SK-MEL-5 (cell line): Measurements from ENCODE around the gene SLC5A11. TPM values are rescaled to one million over a fixed set of nuclear protein-coding genes. Genes with fewer than 3 reads are reported as not detected.
"Not testable (repeated sequence)": the region's sequence is repeated elsewhere in the genome, so short reads cannot be mapped to it uniquely, and the experiment has no call there.

Experiments
- DNase-seq: peaks from one replicate; pipeline ENCODE4 v3.0.0-alpha.2; 2016; ENCODE audit warnings: low read depth, low spot score
- in situ Hi-C: cut with HindIII; loops from 2 replicates; pipeline ENCODE4 v1.10.0; 2016; ENCODE audit warnings: low sequenced_read_pairs, high pct_unique_total_duplicates, low pct_unique_long_range_greater_than_20kb
- polyA plus RNA-seq, 2 experiments: library from polyadenylated mRNA; depleted of rRNA; stranded (reverse); fragments of >200 nt; gene quantifications; 2 replicates each; pipeline ENCODE4 v1.2.3, GENCODE V29; 2015
- total RNA-seq: library from RNA; depleted of rRNA; stranded (reverse); fragments of >200 nt; shearing (Covaris generic); gene quantifications from 2 replicates; pipeline ENCODE4 v1.2.3, GENCODE V29; 2014; rRNA removed

Gene SLC5A11
- 0.05 TPM in 1 of 2 replicates, not detected in the other for total RNA-seq
- polyA plus RNA-seq (2015; cell fraction: cytosol; rRNA removed) = not detected in 2 replicates
- polyA plus RNA-seq (2015; cell fraction: nucleus; rRNA removed) = 0.19 and 0.43 TPM in 2 replicates

DNA sequence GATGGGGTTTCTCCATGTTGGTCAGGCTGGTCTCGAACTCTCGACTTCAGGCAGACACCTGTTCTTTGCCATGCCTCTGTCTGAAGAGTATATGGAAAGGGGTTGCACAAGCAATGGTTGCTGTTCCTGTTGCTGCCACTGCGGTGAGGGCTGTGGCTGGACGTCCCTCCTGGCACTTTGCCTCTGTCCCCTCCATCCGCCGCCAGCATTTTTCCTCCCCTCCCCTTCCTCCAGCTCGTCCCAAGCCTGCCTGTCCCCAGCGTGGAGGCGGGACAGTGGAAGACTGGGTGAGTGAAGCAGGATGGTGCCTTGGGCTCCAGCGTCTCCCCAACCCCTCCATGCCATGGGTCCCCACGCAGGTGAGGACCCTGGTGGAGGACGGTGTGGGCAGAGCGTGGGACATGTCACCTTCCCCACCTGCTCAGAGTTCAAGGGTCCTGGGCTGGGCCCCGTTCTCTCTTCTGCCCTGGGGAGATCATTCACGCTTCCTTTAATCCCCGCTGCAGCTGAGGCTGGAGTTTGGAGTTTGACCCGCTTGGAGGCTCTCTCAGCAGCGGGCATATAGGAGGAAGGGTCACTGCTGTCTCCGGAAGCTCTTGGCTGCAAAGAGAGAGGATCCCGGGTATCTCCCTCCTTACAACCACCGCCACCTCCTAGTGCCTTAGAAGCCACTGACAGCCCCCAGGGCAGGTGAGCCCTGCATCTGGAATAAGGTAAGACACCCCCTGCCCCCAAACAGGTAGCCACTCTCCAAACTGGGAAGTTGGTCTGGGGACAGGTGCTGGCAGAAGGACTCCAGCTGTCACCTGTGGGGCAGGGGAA, at the start of gene SLC5A11:
SLC5A11 (plus strand) TSS at position 238 of the 822 bp plus-strand sequence. CDS start 12,681 bp downstream, outside the sequence.
- in situ Hi-C loops = no loop called here
- no peak for DNase-seq

- in situ Hi-C loops = no loop called here
Measured at GRCh38 chr16:24800586-24800985, 45.2 kb upstream of the SLC5A11 start.

GRCh38 chr16:24801761-24802302, 43.9 kb upstream of the SLC5A11 start:
- in situ Hi-C loops = no loop called here
- no peak for DNase-seq

More at GRCh38 chr16:24800586-24800985, 45.2 kb upstream of the SLC5A11 start:
- DNase-seq = peak; percentile 69

DNA sequence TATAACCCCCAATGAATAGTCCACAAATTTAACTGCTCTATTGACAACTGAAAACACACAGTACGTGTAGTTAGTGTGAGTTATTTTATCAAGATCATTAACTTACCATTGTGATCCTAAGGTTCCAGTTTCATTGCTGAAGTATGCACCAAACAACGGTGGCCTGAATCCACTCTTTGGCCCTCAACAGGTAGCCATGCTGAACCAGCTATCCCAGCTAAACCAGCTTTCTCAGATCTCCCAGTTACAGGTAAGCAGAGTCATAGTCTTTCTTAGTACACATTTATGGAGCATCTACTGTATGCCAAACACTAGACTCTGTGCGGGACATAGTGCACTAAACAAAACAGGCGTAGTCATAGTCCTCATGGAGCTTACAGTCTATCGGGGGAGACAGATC, 40.3 kb upstream of the SLC5A11 start:
- in situ Hi-C loops = no loop called here
- DNase-seq = no peak

- in situ Hi-C loops = no loop called here
- no peak for DNase-seq
Measured at GRCh38 chr16:24807301-24807700, 38.5 kb upstream of the SLC5A11 start.

DNA sequence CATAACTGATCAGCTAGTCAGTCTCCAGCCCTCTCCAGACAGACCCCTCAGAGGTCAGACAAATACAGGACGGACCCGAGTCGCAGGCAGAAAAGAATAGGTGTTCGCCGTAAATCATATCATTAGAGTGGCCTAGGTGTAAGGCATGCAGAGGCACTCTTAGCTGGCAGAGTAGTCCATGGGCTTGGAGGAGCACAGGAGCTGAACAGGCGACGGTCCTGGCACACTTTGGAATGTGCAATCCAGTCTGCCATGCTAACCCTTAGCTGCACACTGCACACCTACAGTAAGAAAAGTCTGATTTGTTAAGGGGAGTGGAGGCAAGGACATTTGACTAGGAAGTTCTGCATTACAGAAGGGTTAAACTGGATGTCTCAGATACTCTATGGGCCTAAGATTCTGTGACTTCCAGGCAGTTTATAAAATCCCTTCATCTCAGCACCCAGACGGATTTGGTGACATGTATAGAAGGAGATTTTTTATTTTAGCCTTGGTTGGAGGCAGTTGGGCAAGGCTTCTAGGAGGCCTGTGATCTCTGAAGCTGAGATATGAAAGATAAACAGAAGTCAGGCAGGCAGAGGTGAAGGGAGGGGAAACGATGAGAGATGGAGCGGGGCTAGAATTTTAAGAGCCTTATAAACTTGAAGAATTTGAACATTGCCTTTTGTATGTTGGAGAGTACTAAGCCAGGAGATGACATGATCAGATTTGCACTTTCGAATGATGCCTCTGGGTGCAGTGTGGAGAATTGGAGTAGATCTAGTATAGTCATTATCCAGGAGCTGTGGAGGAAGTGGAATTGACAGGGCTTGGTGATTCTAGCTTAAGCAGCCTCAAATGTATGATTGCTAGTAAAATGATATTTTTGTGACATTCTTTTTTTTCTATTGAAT, 34.6 kb upstream of the SLC5A11 start:
- DNase-seq = no peak
- in situ Hi-C loops = no loop called here

GRCh38 chr16:24812813-24813212, 33.0 kb upstream of the SLC5A11 start:
- DNase-seq, in situ Hi-C loops: not testable (repeated sequence)

- DNase-seq = no peak
- in situ Hi-C loops = no loop called here
Measured at GRCh38 chr16:24815021-24815420, 30.7 kb upstream of the SLC5A11 start.

DNA sequence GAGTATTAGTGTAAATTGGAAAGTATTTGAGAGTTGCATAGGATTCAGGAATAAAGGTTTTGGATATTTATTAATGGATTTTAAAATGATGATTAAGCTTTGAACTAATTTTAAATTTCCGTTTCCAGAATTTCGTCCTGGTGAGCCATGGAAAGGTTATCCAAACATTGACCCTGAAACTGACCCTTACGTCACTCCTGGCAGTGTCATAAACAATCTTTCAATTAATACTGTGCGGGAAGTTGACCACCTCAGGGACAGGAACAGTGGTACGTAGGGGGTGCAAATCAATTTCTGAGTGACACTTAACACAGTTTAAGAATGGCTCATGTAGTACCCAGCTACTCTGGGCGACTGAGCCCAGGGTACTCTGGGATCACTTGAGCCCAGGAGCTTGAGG, 29.1 kb upstream of the SLC5A11 start:
- in situ Hi-C loops = no loop called here
- no peak for DNase-seq

- DNase-seq = no peak
- in situ Hi-C loops = no loop called here
Measured at GRCh38 chr16:24819462-24820040, 26.2 kb upstream of the SLC5A11 start.

DNA sequence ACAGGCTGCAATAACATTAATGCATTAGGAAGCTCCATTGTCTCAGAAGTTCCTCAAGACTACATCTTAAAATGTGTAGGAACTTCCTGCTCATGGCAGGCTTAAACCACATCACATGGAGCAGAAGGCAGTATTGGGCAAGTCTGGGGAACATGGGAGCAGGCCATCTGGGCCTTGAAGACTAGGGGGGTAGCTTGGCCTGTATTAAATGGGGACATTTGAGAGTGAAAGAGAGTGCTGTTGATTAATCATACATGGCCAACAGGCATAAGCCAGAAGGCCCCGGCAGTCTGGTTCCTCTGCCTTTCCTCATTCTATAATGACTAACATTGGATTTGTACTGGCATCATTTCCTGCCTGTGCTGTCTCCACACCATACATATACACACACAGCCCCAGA, 25.2 kb upstream of the SLC5A11 start:
- in situ Hi-C loops = no loop called here
- DNase-seq = no peak

DNA sequence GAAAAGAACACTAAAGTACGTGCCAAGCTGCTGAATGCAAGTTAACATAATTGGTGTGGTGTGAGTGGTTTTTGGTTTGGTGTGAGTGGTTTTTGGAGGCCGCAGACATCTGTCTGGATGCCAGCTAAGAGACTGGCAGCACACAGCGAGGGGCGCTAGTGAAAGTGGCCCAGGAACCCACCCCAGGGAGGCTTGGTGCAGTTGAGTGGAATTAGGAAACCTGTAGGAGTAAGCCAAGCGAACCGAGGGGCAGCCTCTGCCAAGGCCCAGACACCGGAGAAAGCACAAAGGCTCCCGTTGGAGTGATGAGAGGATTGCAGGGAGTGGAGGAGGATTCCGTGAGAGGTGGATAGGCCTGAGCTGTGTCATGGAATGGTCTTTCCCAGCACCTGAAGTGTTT, 24.6 kb upstream of the SLC5A11 start:
- in situ Hi-C loops = no loop called here
- no peak for DNase-seq

- in situ Hi-C loops = no loop called here
- DNase-seq = no peak
Measured at GRCh38 chr16:24822542-24822941, 23.2 kb upstream of the SLC5A11 start.

- DNase-seq = no peak
- in situ Hi-C loops = no loop called here
Measured at GRCh38 chr16:24822974-24823373, 22.8 kb upstream of the SLC5A11 start.

DNA sequence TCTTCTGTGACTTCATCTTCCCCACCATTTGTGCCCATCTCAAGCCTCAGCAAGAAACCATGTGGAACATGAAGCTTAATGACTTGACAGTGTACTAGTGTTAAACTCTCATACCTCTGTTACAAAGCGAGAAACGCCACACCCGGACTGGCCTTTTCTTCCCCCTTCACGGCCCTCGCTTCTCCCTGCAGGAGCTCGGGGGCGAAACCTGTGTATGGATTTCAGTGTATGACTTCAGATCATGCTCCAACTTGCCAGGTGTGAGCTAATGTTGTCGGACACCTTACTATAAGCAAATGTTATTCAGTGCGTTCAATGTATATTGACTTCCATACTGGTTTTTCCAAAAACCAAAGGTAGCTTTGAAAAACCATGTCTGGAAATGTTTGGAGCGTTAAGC, 20.1 kb upstream of the SLC5A11 start:
- DNase-seq = no peak
- in situ Hi-C loops = no loop called here

DNA sequence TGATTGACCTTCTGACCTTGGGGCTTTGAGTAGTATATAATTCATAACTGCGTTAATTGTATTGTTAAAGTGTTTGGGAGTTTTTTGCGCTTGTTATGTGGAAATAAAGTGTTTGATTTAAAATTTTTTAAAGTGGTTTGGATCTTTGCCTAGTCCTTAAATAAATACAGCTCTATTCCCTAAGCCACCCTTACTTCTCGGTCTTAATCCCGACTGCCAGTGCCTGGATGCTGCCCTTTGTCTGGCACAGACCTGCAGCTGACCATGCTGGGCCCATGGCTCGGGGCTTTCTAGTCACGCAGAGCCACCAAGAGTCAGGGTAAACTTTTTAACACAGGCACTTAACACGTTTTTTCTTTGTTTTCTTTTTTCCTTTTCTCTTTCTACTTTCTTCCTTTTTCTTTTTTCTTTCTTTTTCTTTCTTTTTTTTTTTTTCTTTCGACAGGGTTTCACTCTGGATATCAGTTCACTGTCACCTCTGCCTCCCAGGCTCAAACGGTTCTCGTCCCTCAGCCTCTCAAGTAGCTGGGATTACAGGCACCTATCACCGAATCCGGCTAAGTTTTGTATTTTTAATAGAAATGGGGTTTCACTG, 19.6 kb upstream of the SLC5A11 start:
- DNase-seq = no peak
- in situ Hi-C loops = no loop called here

GRCh38 chr16:24826817-24827566, 18.8 kb upstream of the SLC5A11 start:
- in situ Hi-C loops = no loop called here
- DNase-seq = no peak
